Retinal pigment epithelial cell (primary cell): ENCODE results near the gene PRODH.
"Not testable (repeated sequence)": the region's sequence is repeated elsewhere in the genome, so short reads cannot be mapped to it uniquely, and the experiment has no call there.

ENCODE experiments used
- DNase-seq: peaks from one replicate; pipeline ENCODE4 v3.0.0-alpha.2; 2010; ENCODE audit warnings: low read depth
- H3K4me3 ChIP-seq: 2 replicates; pipeline ENCODE4 v1.5.1; 2011; ENCODE audit warnings: mild to moderate bottlenecking, low read length, control low read depth, moderate library complexity
- TF ChIP-seq, protein P1 (sequence below): conservative IDR thresholded peaks from 2 replicates; pipeline ENCODE4 v1.5.1; 2011; ENCODE audit warnings: low read depth, low read length, control low read depth, inconsistent platforms

Gene PRODH

DNA sequence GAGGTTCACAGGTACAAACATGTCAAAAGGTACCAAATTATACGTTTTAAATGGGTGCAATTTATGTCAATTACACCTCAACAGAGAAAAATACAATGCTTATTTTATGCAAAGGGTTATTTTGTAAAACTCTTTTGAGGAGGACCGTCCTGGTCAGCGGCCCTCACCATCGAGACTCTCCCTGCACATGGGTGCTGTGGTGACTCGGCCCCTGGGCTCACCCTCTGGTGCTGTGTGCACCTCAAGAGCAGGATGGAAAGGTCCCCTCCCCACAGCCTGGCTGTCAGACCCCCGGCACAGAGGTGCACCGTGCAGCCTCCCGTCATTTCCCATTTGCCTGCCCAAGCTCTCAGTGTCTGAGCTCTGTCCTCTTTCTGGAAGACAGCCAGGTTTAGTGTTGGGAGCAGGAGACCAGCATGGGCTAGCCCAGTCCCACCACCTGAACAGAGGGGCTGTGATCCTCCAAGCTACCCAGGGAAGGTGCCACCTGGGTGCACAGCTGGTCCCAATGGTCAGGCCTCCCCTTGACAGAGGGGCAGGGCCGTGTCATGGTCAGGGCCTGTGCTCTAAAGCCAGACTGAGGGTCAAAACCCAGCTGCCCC, 41.8 kb upstream of the PRODH start:
- DNase-seq: no peak
- H3K4me3 ChIP-seq: no peak overlapping the region
- TF ChIP-seq, protein P1, sequence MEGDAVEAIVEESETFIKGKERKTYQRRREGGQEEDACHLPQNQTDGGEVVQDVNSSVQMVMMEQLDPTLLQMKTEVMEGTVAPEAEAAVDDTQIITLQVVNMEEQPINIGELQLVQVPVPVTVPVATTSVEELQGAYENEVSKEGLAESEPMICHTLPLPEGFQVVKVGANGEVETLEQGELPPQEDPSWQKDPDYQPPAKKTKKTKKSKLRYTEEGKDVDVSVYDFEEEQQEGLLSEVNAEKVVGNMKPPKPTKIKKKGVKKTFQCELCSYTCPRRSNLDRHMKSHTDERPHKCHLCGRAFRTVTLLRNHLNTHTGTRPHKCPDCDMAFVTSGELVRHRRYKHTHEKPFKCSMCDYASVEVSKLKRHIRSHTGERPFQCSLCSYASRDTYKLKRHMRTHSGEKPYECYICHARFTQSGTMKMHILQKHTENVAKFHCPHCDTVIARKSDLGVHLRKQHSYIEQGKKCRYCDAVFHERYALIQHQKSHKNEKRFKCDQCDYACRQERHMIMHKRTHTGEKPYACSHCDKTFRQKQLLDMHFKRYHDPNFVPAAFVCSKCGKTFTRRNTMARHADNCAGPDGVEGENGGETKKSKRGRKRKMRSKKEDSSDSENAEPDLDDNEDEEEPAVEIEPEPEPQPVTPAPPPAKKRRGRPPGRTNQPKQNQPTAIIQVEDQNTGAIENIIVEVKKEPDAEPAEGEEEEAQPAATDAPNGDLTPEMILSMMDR: no peak

DNA sequence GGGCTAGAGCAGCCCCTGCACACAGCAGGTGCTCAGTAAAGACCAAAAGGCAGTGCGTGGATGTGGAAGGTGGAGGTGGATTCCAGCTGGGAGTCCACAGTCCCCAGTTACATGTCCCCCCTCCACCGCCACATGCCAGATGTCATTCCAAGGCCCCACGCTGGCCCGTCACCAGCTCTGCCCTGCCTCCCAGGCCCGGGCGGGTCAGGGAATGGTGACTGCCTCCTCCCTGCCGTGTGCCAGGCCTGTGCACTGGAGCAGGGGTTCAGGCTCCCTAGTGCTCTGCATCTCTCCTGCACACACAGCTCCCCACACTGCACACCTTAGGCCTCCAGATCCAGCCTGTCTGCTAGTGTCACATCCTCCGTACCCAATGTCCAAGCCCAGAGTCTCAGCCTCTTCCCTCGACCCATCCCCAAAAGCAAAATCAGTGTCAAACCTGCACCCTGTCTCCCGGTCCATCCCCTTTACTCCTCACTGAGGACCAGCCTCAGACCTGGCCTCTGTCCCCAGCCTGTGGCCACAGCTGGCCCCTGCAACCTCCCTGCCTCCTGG, 40.2 kb upstream of the PRODH start:
- TF ChIP-seq, protein P1: no peak
- no peak for DNase-seq
- no peak overlapping the region for H3K4me3 ChIP-seq

GRCh38 chr22:18975434-18976196, 39.5 kb upstream of the PRODH start:
- DNase-seq: no peak
- TF ChIP-seq, protein P1: no peak

GRCh38 chr22:18974477-18975180, 38.5 kb upstream of the PRODH start:
- TF ChIP-seq, protein P1: no peak
- no peak for DNase-seq
- H3K4me3 ChIP-seq: no peak overlapping the region

More at GRCh38 chr22:18975434-18976196, 39.5 kb upstream of the PRODH start:
- H3K4me3 ChIP-seq: no peak overlapping the region

GRCh38 chr22:18973264-18974031, 37.4 kb upstream of the PRODH start:
- no peak for DNase-seq
- no peak overlapping the region for H3K4me3 ChIP-seq
- TF ChIP-seq, protein P1: no peak

GRCh38 chr22:18972591-18972990, 36.5 kb upstream of the PRODH start:
- H3K4me3 ChIP-seq, DNase-seq: not testable (repeated sequence)

DNA sequence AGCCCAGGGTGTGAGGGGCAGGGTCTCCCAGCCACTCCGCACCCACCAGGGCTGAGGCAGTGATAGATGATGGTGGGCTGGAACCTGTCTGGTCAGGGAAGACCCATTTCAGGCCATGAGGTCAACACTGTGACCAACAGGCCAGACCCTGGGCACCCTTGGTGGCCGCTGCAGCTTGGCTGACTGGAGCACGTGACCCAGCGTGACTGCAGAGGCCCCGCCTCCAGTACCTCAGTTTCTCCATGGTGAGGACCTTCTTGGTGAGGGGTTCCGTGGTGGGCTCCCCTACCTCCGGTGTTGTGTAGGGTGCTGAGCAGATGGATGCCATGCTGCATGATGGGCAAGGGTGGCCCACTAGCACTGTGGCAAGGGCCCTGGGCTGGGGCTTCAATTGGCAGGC, 35.9 kb upstream of the PRODH start:
- H3K4me3 ChIP-seq, DNase-seq: not testable (repeated sequence)
